GM12892 (cell line): Measurements from ENCODE around the gene ITIH3.

Source experiments
- POLR2A ChIP-seq: IDR thresholded peaks from 2 replicates; pipeline ENCODE4 v1.6.1; 2011; ENCODE audit warnings: low read depth, low read length, control low read depth
- POLR2AphosphoS5 ChIP-seq: IDR thresholded peaks from 2 replicates; pipeline ENCODE4 v1.6.1; 2011; ENCODE audit warnings: low read depth, low read length, control low read depth

DNA sequence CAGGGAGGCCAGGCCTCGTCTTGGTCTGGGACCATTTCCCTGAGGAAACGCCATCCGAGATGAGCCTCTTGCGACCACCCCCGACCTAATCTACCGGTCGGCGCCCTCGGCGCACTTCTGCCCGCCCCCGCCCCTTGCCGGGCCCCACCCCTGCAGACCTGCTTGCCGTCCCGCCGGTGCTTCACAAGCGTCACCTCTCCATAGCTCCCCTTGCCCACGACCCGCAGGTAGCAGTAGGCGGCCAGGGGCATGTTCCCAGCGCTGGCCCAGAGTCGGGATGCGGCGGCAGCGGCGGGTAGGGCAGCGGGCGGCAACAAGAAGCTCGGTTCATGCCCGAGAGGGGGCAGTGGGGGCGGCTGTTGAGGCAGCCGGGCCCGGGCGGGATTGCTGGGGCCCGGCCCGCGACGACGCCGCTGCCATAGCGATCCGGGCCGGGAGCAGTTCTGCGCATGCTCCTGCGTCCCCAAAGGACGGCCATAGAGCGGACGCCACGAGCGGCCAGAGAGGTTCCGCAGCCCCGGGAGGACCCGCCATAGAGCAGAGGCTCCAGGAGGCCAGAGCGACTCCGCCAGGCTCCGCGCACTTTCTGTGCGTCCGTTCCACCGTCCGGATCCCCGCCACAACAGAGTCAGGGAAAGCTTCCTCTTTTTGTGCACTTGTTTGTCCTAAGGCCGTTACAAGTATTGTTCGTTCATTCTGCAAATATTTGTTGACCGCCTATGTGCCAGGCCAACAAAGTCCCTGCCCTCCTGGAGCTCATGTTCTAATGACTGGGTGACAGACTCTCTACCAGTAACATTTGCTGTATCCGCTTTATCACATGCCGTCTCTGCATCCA, 23.9 kb upstream of the ITIH3 start, which contains the start of gene NEK4:
- TF ChIP-seq POLR2A = peak; percentile 97
- TF ChIP-seq POLR2AphosphoS5 = peak; percentile 96
